Myocyte (in vitro differentiated cells): Measurements from ENCODE around the gene ARID1A. TPM values are rescaled to one million over a fixed set of nuclear protein-coding genes. Genes with fewer than 3 reads are reported as not detected.
"Not testable (repeated sequence)": the region's sequence is repeated elsewhere in the genome, so short reads cannot be mapped to it uniquely, and the experiment has no call there.

Experiments used
- DNase-seq: peaks from one replicate; pipeline ENCODE4 v3.0.0-alpha.2; 2012; ENCODE audit warnings: low read depth
- total RNA-seq: library from RNA; depleted of rRNA; stranded (reverse); fragments of >200 nt; gene quantifications from 2 replicates; pipeline ENCODE4 v1.2.3, GENCODE V29; 2014

Gene ARID1A
- total RNA-seq, 1 donor from 2014 or later, result 12.0 TPM

DNA sequence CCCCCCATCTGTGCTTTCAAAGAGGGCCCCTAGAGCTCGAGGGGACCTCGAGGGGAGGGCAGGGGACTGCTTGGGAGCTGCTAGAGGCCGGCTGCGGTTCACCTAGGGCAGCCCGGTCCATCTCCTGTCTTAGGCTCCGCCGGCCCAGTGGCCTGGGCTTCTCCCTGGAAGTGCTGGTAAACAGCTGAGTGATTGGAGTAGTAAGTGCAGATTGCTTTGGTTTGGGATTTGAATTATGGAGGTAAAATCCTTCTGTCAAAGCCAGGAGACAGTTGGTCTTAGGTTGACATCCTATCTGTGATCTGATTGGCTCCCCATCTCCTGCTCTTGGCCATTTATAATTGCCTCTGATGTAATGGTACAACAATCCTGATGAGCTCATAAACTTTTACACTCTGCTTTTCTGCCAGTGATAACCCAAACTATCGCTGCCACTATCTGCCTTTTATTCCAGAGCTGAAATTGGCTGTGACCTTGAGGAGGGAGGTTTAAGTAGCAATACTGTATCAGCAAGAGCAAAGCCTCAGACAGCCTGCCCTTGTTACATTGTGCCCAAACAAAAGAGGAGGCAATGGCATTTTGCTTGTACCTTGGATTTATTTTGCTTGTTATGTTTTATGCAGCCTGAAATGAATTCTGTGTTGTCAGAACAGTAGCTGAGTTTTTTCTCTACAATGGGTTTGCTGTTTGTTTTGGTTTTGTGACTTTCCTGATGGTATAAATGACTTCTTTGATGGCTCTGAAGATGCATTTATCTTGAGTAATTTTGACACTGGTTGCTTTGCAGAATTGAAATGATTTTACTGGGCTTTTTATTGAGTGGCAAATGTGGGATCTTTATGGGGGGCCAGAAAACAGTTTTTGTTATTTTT, 2.4 kb downstream of the ARID1A start:
- DNase-seq, result peak; percentile 96

DNA sequence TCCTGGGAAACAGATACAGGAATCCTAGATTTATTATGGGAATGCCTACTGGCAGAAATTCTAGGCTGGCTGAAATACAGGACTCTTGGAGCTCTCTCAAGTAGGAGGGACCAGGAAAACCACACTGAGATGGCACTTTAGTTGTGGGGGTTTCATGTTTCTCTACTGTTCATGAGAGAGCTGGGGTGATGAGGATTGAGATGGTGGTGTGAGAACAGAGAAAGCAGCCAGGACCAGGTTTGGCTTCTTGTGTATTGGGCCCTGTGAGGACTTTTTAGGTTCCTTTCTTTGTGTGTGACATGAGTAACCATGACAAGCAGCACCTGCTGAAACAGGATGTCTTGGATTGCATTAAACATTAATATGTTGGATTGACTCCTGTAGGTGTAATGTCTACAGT, 4.9 kb downstream of the ARID1A start:
- peak; percentile 85 for DNase-seq

DNA sequence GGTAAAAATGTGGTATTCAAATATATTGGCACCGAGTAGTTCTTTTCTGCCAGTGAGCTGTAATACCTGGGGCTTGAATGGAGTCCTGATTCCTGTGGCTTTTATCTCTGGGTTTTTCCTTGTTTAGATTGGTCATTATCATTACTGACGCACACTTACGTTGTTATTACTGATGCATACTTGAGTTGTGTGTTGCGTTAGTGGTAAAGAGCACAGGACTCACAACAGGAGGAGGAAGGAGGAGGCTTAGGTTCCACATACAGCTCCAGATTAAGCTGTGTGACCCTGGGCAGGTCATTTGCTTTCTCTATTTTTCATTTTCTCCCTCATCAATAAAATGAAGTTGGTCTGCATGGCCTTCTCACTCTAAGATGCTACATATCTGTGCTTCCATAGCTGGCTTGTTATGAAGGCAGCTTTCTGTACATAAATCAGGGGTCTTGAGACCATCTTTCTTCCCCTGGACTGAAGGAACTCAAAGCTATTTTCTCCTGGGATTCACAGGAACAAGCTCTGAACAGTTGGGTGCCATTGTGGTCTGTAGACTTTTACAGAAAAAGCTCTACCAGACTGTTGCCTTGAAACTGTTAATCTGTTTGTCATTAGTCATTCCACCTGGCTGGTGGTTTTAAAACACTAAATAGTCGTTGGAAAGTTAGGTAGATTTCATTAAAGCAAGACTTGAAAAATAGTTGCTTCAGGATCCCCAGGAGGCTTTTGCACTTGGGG, 5.6 kb downstream of the ARID1A start:
- DNase-seq, result no peak

DNA sequence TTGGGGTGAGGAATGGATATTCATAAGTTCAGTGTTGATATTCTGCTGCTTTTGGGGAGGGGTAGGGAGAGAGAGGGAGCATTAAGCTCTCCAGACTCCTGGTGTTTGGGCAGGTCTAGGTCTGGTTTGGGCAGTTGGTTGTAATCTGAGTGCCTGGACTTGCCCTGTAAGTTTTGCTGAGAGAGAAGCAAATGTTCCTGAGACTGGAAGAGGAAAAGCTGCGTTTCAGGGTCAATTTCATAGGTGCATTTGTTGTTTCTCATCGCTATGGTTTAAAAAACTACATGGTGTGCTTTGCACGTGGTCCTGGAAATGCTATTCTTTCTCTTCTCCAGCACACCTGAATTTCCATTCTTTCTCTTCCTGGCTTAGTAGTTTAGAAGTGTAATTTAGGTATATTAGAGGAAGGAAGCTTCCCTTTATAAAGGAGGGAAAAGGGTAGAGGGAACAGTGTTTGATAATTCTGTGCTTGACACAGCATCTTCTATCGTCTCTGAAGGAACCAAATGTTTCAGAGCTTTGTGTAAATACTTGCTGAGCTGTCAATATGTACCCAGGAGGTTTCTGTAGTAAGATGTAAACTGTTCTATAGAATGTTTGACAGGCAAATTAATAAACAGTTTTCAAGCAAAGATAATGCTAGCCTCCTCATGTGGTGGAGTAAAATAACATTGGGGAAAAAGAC, 6.3 kb downstream of the ARID1A start:
- DNase-seq, result no peak

DNA sequence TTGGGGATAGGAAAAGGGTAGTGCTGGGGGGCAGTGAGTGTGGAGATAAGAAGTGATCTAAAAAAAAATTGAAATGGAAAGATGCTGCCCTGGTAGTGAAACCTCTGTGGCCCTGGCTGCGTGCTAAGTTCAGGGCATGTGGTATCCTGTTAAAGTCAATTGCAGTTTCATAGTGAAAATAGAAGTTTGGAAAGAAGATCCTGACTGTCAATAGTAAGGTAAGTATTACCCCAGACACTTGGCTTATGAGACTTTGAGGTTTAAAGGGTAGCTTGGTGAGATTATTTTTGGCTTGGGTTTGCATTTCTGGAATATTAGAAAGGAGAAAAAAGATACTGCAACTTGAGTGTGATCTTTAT, 6.8 kb downstream of the ARID1A start:
- no peak for DNase-seq

DNA sequence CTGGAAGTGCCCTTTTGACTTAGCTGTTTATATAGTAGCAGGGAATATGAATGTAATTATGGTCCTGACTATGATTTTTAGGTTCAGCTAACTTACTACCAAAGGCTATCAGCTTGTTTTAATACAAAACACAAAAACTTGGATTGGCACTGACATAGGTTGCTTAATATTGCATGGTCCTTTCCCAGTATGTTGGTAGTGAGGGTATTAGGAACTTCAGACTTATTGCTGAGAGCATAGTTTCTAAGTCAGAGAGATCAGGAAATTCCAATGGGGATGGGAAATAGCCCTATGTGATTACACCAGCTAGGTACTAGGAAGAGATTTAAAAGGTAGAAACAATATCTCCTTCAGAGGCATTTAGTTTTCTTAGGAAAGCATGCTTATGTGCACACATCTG, 7.7 kb downstream of the ARID1A start:
- DNase-seq, result no peak

DNA sequence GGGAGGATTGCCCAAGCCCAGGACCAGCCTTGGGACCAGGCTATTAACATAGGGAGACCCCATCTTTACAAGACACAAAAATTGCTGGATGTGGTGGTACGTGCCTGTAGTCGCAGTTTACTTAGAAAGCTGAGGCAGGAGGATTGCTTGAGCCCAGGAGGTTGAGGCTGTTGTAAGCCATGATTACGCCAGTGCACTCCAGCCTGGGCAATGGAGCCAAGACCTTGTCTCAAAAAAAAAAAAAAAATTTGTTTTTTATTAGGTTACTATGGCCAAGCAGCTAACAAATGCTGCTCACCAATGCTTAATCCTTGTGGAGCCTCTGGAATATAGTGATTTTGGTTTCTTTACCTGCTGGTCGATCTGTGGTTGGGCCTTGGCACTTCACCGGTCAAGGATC, 8.8 kb downstream of the ARID1A start:
- DNase-seq, result no peak

DNA sequence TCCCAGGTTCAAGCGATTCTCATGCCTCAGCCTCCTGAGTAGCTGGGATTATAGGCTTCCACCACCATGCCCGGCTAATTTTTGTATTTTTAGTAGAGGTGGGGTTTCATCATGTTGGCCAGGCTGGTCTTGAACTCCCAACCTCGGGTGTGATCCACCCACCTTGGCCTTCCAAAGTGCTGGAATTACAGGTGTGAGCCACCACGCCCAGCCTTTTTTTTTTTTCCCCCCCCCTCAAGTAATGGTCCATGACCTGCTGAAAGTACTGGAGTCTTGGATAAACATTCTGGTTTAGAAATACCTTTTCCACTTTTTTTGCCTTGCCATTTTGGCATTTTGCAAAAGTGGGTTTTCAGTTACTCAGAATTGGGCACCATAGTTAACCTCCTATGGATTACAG, 9.4 kb downstream of the ARID1A start:
- not testable (repeated sequence) for DNase-seq

DNA sequence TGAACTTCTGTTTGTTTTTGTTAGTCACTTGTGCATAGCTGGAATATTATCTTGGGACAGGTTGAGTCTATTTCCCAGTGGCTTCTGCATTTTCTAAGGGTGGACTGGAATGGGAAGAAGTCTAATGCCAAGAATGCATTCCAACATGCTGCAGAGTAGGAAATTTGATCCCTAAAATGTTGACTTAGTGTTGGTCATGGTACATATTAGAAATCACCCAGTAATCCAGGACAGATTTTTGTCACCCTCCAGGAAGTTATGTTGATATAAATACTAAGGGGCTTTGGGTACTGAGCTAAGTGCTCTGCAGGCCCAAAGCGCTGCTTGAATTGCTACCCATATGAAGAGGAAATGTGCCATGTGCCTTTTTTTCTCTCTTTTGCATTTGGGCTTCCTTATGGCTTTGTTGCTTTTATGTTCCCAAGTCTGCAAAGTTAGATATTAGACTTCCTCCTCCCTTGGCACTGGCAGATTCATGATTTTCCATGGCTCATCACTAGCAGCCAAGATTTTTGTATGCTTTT, 10.0 kb downstream of the ARID1A start:
- peak; percentile 45 for DNase-seq

DNA sequence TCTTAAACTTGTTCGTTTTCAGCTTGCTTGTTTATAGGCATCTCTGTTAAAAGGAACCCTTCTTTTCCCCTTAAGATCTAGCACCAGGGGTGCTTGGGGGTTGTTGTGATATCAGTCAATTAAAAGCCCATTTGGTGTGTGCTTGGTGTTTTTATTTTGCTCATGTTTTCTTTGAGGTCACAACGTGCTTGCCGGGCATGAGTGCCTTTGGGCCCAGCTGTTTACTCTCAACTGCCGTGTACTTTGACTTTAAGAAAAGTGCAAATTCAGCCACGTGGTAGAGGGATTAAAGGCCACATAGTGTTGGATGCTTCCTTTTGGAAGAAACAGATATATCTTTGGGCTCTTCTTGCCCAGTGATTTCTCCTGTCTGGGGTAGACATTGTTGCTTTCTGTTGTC, 10.5 kb downstream of the ARID1A start:
- no peak for DNase-seq

DNA sequence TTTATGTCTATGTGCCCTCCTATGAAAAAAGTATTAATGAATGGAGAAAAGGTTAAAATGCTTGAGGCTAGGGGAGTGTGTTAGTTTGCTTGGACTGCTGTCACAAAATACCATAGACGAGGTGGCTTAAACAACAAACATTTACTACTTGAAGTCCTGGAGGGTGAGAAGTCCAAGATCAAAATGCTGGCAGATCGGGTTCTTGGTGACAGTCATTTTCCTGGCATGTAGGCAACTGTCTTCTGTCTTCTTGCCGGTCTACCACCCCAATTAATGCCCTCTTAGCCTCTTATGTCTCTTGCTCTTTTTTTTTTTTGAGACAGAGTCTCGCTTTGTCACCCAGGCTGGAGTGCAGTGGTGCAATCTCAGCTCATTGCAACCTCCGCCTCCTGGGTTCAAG, 15.0 kb downstream of the ARID1A start:
- DNase-seq, result no peak

DNA sequence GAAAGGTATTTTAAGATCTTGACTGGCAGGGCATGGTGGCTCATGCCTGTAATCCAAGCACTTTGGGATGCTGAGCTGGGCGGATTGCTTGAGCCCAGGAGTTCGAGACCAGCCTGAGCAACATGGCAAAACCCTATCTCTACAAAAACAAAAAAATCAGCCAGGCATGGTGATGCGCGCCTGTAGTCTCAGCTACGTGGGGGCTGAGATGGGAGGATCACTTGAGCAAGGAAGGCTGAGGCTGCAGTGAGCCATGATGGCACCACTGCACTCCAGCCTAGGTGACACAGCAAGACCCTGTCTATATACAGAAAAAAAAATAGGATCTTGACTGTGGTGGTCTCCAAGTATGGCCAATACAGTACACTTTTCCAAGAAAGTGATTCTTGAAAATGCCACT, 16.0 kb downstream of the ARID1A start:
- DNase-seq, result no peak

DNA sequence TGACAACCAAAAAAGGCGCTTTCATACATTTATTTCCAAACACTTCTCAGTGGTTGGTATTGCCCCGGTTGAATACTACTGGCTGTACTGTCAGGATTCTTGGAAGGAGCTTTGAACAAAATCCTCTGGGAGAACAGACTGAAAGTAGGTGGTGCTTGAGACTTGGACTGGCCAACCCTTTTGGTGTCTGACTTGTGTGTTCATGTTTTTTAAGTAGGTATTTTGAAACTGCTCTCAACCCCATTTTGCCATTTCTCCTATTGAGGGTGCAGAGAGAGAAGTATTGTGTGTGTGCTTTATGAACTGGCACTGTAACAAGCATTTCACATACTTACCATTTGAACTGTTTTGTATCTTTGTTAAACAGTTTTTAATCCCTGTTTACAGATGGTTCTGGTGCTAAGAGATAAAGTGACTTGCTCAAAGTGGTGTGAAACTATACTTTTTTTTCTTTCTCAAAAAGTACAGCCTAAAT, 21.2 kb downstream of the ARID1A start:
- DNase-seq, result no peak

DNA sequence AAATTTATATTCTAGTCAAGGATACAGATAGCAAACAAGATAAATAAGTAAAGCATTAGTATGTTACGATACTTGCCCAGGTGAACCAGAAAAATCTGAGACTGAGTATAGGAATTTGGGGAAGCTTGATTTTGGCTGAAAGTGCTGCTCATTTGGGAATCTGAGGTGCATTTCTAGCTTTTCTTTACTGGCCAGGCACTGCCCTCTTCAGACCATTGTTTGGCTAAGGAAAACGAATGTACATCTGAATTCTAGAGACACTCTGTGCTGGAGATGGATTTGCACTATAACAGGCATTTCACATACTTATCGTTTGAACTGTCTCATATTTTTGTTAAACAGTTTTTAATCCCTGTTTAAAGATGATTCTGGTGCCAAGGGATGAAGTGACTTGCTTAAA, 23.4 kb downstream of the ARID1A start:
- DNase-seq, result no peak

DNA sequence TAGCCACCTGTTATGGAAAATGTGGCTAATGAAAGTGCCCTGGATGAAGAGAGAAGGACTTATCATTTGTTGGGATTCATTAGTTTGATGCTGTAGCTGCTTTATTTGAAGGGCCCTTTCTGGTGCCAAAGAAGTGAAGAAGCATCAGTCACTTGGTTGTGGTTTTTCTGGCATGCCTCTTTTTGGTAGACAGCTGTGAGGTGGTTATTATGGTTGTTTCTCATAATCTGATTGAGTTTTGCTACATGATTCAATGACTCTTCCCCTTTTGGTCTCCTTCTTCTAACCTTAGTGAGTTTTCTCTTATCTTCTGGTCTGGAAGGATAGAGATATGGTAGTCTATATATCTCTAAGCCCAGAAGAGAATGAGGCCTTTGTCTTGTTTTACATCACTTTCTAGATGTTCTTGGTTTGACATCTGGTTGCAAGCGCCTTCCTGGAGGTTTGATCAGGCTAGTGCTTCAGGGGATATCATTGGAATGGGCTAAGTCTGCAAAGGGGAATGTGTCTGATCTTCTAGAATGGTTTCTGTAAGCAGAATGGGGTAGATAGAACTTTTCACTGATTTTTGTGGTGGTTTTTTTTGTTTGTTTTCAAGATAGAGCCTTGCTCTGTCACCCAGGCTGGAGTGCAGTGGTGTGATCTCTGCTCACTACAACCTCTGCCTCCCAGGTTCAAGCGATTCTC, 26.0 kb downstream of the ARID1A start:
- DNase-seq, result no peak

DNA sequence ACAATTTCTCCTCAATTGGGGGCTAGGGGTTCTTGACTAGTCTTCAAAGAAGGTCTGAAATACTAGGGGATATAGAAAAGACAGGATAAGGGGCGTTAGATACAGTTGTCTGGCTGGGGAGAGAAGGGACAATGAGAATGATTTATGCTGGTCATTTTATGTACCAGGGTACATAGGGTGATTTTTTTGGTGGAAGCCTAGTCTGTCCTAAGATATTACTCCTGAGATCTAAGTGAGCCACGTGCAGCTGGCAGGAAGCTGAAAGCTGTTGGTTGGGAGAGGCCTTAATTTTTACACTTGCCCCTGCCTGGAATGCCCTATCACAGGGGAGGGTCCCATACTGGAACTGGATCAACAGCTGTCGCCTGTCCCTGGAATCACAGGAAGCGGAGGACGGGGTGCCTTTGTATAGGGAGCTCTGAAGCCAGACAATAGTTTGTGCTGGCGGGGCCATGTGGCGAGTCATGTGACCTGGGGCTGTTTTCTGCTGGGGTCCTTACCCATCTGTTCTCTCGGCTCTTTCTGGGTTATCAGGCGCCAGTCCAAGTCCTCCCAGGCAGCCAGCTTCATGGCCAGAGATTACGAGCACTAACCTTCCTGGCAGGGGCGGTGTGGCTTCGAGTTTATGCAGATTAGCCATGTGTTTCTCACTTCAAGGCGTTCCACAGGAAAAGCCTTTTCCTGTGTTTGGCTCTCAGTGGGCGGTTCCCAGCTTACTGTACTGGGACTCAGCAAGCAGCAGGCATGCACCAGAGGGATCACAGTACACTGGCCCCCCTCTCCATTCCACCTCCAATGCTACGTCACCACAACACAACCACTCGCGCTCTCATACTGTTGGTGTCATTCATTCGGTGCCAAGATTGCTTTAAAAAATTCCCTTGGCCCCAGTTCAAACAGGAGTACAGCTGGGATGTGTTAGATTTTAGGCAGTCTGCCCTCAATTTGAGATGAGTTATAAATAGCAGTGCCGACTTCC, 27.5 kb downstream of the ARID1A start:
- peak; percentile 93 for DNase-seq

DNA sequence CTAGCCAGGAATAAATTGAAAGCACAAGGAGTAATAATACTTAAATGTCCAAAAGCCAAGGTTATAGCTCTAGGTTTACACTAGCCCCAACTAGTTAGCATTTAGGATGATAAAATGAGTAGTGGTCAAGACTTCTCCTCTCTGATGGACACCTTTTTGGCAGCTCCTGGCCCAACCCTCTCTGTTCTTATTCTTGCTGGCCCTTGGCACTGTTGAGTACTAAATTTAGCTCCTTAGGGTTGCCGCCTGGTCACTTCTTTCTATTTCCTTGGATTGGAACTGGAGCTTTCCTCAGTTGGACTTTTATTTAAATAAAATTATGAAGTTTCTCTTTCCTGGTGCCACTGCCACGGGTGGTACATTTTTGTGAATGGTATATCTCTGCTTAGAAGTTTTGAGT, 28.3 kb downstream of the ARID1A start:
- DNase-seq, result no peak

DNA sequence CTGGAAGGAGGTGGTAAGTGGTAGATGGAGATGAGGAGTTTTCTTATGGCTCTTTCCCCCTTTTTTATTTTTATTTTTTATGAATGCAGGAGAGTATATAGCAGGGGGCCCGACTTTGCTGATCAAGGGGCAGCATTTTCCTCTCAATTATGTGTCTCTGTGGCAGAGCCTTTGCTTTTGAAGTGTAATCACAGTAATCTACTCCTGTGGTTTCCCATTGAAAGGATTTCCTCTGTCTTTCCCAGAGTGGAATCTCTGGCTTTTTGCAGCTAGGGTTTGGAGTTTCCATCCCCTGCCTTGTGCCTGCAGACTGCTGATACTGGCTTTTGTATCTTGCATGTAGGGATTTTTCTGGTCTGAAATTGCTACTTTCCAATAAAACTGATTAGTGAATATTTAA, 29.1 kb downstream of the ARID1A start:
- no peak for DNase-seq

DNA sequence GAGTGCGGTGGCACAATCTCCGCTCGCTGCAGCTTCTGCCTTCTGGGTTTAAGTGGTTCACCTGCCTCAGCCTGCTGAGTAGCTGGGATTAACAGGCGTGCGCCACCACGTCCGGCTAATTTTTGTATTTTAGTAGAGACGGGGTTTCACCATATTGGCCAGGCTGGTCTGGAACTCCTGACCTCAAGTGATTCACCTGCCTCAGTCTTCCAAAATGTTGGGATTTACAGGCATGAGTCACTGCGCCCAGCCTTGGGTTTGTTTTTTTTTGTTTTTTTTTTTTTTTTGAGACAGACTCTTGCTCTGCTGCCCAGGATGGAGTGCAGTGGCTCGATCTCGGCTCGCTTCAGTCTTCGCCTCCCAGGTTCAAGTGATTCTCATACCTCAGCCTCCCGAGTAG, 30.1 kb downstream of the ARID1A start:
- not testable (repeated sequence) for DNase-seq

DNA sequence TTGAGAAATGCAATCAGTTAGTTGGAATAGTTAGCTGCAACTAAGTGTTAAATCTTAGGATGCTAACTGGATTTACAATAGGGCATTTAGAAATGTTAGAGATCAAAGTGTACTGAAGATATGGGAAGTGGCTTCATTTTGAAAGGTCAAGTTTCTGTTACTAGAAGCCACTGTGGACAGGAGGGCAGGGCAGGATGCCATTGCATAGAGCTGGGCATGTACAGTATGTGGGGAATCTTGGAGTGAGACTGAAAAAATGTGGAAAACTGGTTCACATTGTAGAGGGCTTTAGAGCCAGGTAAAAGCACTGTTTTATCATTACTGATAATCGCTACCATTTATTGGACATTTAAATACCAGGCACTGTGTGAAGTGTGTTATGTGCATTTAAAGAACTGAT, 31.0 kb downstream of the ARID1A start:
- no peak for DNase-seq
